ENCODE results near the gene PRKG1. TPM values are rescaled to one million over a fixed set of nuclear protein-coding genes. Genes with fewer than 3 reads are reported as not detected.

The PRKG1 gene
- total RNA-seq, 1 experiment from 2014 or later = 10.4 TPM

DNA sequence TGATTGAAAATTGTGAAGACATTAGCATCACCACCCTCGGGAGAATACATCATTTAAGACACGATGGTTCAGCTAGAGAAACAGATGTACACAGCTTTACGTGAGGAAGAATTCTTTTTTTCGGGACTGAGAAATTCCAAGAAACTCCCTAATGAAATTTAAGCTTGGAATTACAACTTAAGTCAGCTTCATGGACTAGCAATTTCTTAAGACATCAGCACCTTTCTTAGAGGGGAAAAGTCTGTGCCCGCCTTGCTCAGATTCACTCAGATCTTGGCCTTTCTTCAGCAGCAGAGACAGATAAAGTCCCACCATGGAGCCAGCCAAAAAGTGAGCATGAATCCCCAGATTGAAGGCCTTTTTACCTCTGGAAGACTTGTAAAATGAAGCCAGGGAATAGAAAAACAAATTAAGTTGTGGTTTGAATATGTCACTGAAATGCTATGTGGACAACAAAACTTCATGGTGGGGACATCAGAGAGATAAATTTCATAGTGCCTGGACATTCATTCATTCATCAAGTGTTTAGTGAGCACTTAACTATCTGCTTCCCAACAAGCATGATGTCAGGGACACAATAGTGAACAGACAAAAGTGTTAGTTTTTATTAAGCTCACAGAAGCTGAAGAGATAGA, 32.1 kb downstream of the PRKG1 start:
- TF ChIP-seq CTCF (conservative IDR thresholded peaks at IDR 0.05) = no peak
- H4K91ac ChIP-seq (ENCODE audit: insufficient read length, low read depth, low read length) = no peak overlapping the region
- H3K9me3 ChIP-seq (ENCODE audit: control insufficient read depth, low read depth, low read length) = no peaks in the 10 kb centered on the region
- H3K4me1 ChIP-seq (ENCODE audit: insufficient read depth, low read length) = no peaks in the 10 kb centered on the region
- no peaks in the 10 kb centered on the region for H3K23me2 ChIP-seq (ENCODE audit: insufficient read length, low read depth, low read length, poor library complexity, severe bottlenecking)
- H3K18ac ChIP-seq (ENCODE audit: insufficient read length, low read depth, low read length) = no peak overlapping the region
- no peak overlapping the region for H3K56ac ChIP-seq (ENCODE audit: insufficient read length, low read depth, low read length)
- WGBS (ENCODE audit: extremely low coverage, insufficient read length, low lambda C conversion rate) = no CpG with 5 or more reads among the region's 5 CpGs
- H2AFZ ChIP-seq (ENCODE audit: low read length) = no peak overlapping the region
- no peak overlapping the region for H4K5ac ChIP-seq (ENCODE audit: insufficient read length, low read depth, low read length)
- H2BK120ac ChIP-seq (ENCODE audit: low read depth, low read length, poor library complexity, severe bottlenecking) = no peak overlapping the region
- no peak overlapping the region for H2BK15ac ChIP-seq (ENCODE audit: low read depth, low read length)
- H3T11ph ChIP-seq (ENCODE audit: low read length) = no peak overlapping the region
- no peak overlapping the region for H3K27ac ChIP-seq (ENCODE audit: insufficient read length, low read depth, low read length)
- H2BK5ac ChIP-seq (ENCODE audit: insufficient read length, low read length) = no peak overlapping the region
- no peak overlapping the region for H2AK5ac ChIP-seq (ENCODE audit: insufficient read length, low read length)
- no peak overlapping the region for H3K23ac ChIP-seq (ENCODE audit: insufficient read length, low read depth, low read length)
- no peak overlapping the region for H4K8ac ChIP-seq (replicated peaks; ENCODE audit: insufficient read length, low read depth, low read length)
- H3K27me3 ChIP-seq (ENCODE audit: insufficient read depth, low read length) = no peaks in the 10 kb centered on the region
- DNase-seq = no peak
- no peak overlapping the region for H3K4ac ChIP-seq (ENCODE audit: low read depth, low read length)
- Mint-ChIP-seq H3K27ac (no peak overlapping the region; a peak in 1 of 7 replicates), H3K4me3 (no peak overlapping the region), H3K4me1 (peaks cover 2 to 3% of the 10 kb centered on the region in 2 experiments), H3K9me3 (no peaks in the 10 kb centered on the region), H3K36me3 (ENCODE audit: insufficient read depth in 1 of 3, low read depth in 3 of 3) (no peaks in the 10 kb centered on the region), H3K27me3 (ENCODE audit: low read depth) (no peaks in the 10 kb centered on the region)
- no peak overlapping the region for H3K14ac ChIP-seq (ENCODE audit: insufficient read depth, low read length)
- H2BK20ac ChIP-seq (ENCODE audit: low read depth, low read length, poor library complexity, severe bottlenecking) = no peak overlapping the region
- H3K79me2 ChIP-seq (ENCODE audit: insufficient read depth, low read length) = no peaks in the 10 kb centered on the region
- no peak overlapping the region for H2BK12ac ChIP-seq (ENCODE audit: insufficient read length, low read depth, low read length)
- no peak overlapping the region for H3K4me2 ChIP-seq (ENCODE audit: insufficient read depth, insufficient read length, low read length)
- H4K20me1 ChIP-seq (ENCODE audit: control insufficient read depth, insufficient read depth, insufficient read length) = no peaks in the 10 kb centered on the region
- H3K9ac ChIP-seq (ENCODE audit: extremely low read depth, insufficient read length, low read length) = no peak overlapping the region
- no peaks in the 10 kb centered on the region for H3K79me1 ChIP-seq (ENCODE audit: insufficient read depth, low read depth, low read length, poor library complexity, severe bottlenecking)

Measured in H9 (cell line).